ENCODE data around the gene LCE2C.

LCE2C gene

GRCh38 chr1:152718238-152718637, 43.2 kb downstream of the LCE2C start:
- Histone ChIP-seq H2AFZ (ENCODE audit: low read length, unreplicated experiment) (no peak overlapping the region), H3K79me2 (ENCODE audit: control insufficient read depth, insufficient read depth, low read length, unreplicated experiment) (no peaks in the 10 kb centered on the region), H3K27ac (ENCODE audit: low read depth, low read length) (no peak overlapping the region), H3K4me1 (ENCODE audit: control insufficient read depth, insufficient read depth, low read length, unreplicated experiment) (no peaks in the 10 kb centered on the region), H3K36me3 (ENCODE audit: insufficient read depth, low read length) (no peaks in the 10 kb centered on the region), H3K4me3 (ENCODE audit: low read depth, low read length) (no peak overlapping the region), H3K27me3 (ENCODE audit: insufficient read depth, low read length) (no peaks in the 10 kb centered on the region)

- Histone ChIP-seq H3K27ac (ENCODE audit: low read depth, low read length) (no peak overlapping the region), H3K27me3 (ENCODE audit: insufficient read depth, low read length) (no peaks in the 10 kb centered on the region), H2AFZ (ENCODE audit: low read length, unreplicated experiment) (no peak overlapping the region), H3K36me3 (ENCODE audit: insufficient read depth, low read length) (no peaks in the 10 kb centered on the region), H3K79me2 (ENCODE audit: control insufficient read depth, insufficient read depth, low read length, unreplicated experiment) (no peaks in the 10 kb centered on the region), H3K4me3 (ENCODE audit: low read depth, low read length) (no peak overlapping the region), H3K4me1 (ENCODE audit: control insufficient read depth, insufficient read depth, low read length, unreplicated experiment) (no peaks in the 10 kb centered on the region)
Observed at GRCh38 chr1:152725261-152725660, 50.2 kb downstream of the LCE2C start.

All from ACC112 (cell line).